ENCODE measurements around the gene AFF4. TPM values are rescaled to one million over a fixed set of nuclear protein-coding genes. Genes with fewer than 3 reads are reported as not detected.

Gene AFF4
- total RNA-seq, 1 experiment from 2014 or later: 58.1 TPM

GRCh38 chr5:132909702-132910101, 53.7 kb downstream of the AFF4 start:
- POLR2A ChIA-PET: no interaction called here
- H3K36me3 Mint-ChIP-seq: peaks cover 7% of the 10 kb centered on the region
- no peaks in the 10 kb centered on the region for H3K27me3 Mint-ChIP-seq (ENCODE audit: low read depth)
- no peak overlapping the region for H3K27ac Mint-ChIP-seq
- ATAC-seq: no peak
- no peak for TF ChIP-seq SP1 (CRISPR knock-in tag; conservative IDR thresholded peaks at IDR 0.05)
- TF ChIP-seq GRHL2 (CRISPR knock-in tag; IDR thresholded peaks at IDR 0.05; ENCODE audit: insufficient replicate concordance, severe bottlenecking): no peak
- TF ChIP-seq SOX15 (CRISPR knock-in tag; IDR thresholded peaks at IDR 0.05): no peak
- TF ChIP-seq GABPB1 (CRISPR knock-in tag; IDR thresholded peaks at IDR 0.05): no peak
- TF ChIP-seq NFYB (CRISPR knock-in tag; conservative IDR thresholded peaks at IDR 0.05; ENCODE audit: low read depth): no peak
- no peak for TF ChIP-seq ELF4 (CRISPR knock-in tag; IDR thresholded peaks at IDR 0.05; ENCODE audit: low read depth)
- TF ChIP-seq ZNF423 (CRISPR knock-in tag; IDR thresholded peaks at IDR 0.05): no peak
- TF ChIP-seq TEAD4 (CRISPR knock-in tag; IDR thresholded peaks at IDR 0.05): no peak
- TF ChIP-seq ZNF317 (CRISPR knock-in tag; IDR thresholded peaks at IDR 0.05; ENCODE audit: borderline replicate concordance, low read depth): no peak
- no peak for TF ChIP-seq FOXK1 (CRISPR knock-in tag; IDR thresholded peaks at IDR 0.05)
- no peak for TF ChIP-seq E2F1 (CRISPR knock-in tag; IDR thresholded peaks at IDR 0.05)
- TF ChIP-seq ZNF396 (CRISPR knock-in tag; IDR thresholded peaks at IDR 0.05; ENCODE audit: borderline replicate concordance): no peak
- TF ChIP-seq NFE2L1 (CRISPR knock-in tag; IDR thresholded peaks at IDR 0.05): no peak
- no peak for TF ChIP-seq STAT6 (CRISPR knock-in tag; conservative IDR thresholded peaks at IDR 0.05; ENCODE audit: low read depth)
- peaks cover 6% of the 10 kb centered on the region for H3K4me1 Mint-ChIP-seq
- no peak overlapping the region for H3K4me3 Mint-ChIP-seq
- DNase-seq (ENCODE audit: low spot score): no peak
- CTCF ChIA-PET: no interaction called here
- no peaks in the 10 kb centered on the region for H3K9me3 Mint-ChIP-seq

- peaks cover 6% of the 10 kb centered on the region for H3K4me1 Mint-ChIP-seq
- H3K4me3 Mint-ChIP-seq: no peak overlapping the region
- no peaks in the 10 kb centered on the region for H3K9me3 Mint-ChIP-seq
- peaks cover 7% of the 10 kb centered on the region for H3K36me3 Mint-ChIP-seq
- ATAC-seq (no peak), DNase-seq (ENCODE audit: low spot score) (no peak)
- POLR2A ChIA-PET: no interaction called here
- TF ChIP-seq FOXP4 (CRISPR knock-in tag; IDR thresholded peaks at IDR 0.05): no peak
- no peak for TF ChIP-seq CREB1 (CRISPR knock-in tag; IDR thresholded peaks at IDR 0.05)
- TF ChIP-seq, protein P1, sequence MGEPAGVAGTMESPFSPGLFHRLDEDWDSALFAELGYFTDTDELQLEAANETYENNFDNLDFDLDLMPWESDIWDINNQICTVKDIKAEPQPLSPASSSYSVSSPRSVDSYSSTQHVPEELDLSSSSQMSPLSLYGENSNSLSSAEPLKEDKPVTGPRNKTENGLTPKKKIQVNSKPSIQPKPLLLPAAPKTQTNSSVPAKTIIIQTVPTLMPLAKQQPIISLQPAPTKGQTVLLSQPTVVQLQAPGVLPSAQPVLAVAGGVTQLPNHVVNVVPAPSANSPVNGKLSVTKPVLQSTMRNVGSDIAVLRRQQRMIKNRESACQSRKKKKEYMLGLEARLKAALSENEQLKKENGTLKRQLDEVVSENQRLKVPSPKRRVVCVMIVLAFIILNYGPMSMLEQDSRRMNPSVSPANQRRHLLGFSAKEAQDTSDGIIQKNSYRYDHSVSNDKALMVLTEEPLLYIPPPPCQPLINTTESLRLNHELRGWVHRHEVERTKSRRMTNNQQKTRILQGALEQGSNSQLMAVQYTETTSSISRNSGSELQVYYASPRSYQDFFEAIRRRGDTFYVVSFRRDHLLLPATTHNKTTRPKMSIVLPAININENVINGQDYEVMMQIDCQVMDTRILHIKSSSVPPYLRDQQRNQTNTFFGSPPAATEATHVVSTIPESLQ (CRISPR knock-in tag; IDR thresholded peaks at IDR 0.05): no peak
- TF ChIP-seq TCF7 (CRISPR knock-in tag; IDR thresholded peaks at IDR 0.05; ENCODE audit: low read depth): no peak
- no peak for TF ChIP-seq FOXJ3 (CRISPR knock-in tag; IDR thresholded peaks at IDR 0.05; ENCODE audit: borderline replicate concordance)
- TF ChIP-seq ZNF121 (CRISPR knock-in tag; IDR thresholded peaks at IDR 0.05): no peak
- TF ChIP-seq ZNF232 (CRISPR knock-in tag; IDR thresholded peaks at IDR 0.05): no peak
- TF ChIP-seq ETV6 (CRISPR knock-in tag; IDR thresholded peaks at IDR 0.05): no peak
- no peak for TF ChIP-seq E2F1 (CRISPR knock-in tag; IDR thresholded peaks at IDR 0.05)
- TF ChIP-seq, protein P2, sequence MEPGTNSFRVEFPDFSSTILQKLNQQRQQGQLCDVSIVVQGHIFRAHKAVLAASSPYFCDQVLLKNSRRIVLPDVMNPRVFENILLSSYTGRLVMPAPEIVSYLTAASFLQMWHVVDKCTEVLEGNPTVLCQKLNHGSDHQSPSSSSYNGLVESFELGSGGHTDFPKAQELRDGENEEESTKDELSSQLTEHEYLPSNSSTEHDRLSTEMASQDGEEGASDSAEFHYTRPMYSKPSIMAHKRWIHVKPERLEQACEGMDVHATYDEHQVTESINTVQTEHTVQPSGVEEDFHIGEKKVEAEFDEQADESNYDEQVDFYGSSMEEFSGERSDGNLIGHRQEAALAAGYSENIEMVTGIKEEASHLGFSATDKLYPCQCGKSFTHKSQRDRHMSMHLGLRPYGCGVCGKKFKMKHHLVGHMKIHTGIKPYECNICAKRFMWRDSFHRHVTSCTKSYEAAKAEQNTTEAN (CRISPR knock-in tag; IDR thresholded peaks at IDR 0.05): no peak
- no peak for TF ChIP-seq NR2C2 (CRISPR knock-in tag; IDR thresholded peaks at IDR 0.05)
- no peak for TF ChIP-seq TP53 (CRISPR knock-in tag; IDR thresholded peaks at IDR 0.05)
- no peak for TF ChIP-seq NFATC4 (CRISPR knock-in tag; IDR thresholded peaks at IDR 0.05)
- CTCF ChIA-PET: interaction anchor here (1.5 kb wide), 1 partner anchor 24 kb away, joined by 4 read pairs; no protein-coding TSS in a partner anchor
- no peaks in the 10 kb centered on the region for H3K27me3 Mint-ChIP-seq (ENCODE audit: low read depth)
- no peak overlapping the region for H3K27ac Mint-ChIP-seq
These were observed 56.3 kb downstream of the AFF4 start for GRCh38 chr5:132907161-132907560.
